Activated CD8-positive, alpha-beta memory T cell treated with anti-CD3 and anti-CD28 coated beads, Interleukin-2, amount 50 U/mL, for 48 hours (primary cell): ENCODE data around the gene IRF2BP2.
"Not testable (repeated sequence)": the region's sequence is repeated elsewhere in the genome, so short reads cannot be mapped to it uniquely, and the experiment has no call there.

ENCODE experiments used
- DNase-seq: peaks from one replicate; pipeline ENCODE4 v3.0.0-alpha.2; 2020

IRF2BP2 gene

GRCh38 chr1:234600418-234601281 lies 9.3 kb downstream of the IRF2BP2 start:
- no peak for DNase-seq

- DNase-seq = peak; percentile 87
Observed at GRCh38 chr1:234599617-234600417, 10.2 kb downstream of the IRF2BP2 start.

DNA sequence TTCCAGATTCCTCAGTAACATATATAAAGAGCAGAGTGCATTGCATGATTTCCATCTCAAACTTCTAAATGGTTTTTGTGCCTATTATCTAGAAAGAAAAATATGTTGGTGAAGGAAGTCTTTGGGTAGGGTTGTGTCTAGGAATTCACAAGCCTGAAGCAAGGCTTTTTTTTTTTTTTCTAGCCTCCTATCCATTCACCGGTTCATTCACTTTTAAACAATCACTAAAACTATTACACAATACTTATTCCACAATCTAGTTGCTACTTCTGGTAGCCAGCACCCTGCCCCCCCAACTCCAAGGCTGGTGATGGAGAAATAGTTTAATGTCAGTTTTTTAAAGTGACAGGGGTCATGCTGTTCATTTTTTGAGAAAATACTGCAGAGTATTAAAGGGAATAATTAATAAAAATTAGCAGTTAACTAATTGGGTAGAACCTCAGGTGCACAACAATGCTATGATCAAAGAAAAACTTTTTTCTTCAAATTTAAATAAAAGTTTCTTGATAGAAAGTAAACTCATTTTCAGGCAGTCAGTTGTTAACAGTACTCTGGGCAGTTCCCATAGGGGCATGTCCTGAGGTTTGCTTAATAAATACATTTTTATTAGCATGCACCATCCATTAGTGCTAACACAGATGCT lies 10.9 kb downstream of the IRF2BP2 start:
- no peak for DNase-seq

DNA sequence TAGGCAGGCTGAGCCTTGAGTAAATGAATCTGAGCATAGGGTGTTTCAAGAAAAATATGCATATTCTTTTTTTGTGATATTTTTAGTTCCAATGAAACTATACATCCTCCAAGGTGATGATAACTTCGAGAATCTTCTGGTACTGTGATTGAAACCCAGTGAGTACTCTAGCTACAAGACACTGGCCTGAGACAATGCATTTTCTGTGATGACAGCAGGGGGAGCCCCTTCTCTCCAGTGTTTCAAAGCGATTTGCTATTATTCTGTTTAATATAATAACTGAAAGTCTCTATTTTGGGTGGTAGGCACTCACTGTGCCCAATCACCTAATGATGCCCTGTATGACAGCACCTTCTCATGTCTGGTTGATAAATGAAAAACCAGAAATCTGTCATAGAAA lies 12.1 kb downstream of the IRF2BP2 start:
- no peak for DNase-seq

DNA sequence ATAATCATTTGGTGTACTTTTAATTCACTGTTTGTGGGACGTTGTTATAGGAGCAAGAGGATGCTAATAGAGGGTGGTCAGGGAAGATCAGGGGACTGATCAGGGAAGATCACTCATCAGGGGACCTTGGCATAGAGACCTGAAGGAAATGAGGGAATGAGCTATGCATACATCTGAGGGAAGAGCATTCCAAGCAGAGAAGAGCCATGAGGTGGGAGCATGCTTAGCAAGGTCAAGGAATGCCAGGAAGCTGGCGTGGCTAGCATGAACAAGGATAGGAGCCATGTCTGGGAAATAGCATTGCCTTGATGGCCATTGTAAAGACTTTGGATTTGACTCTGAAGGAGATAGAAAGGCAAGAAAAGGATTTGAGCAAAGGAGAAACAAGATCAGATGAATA lies 14.1 kb downstream of the IRF2BP2 start:
- no peak for DNase-seq

DNA sequence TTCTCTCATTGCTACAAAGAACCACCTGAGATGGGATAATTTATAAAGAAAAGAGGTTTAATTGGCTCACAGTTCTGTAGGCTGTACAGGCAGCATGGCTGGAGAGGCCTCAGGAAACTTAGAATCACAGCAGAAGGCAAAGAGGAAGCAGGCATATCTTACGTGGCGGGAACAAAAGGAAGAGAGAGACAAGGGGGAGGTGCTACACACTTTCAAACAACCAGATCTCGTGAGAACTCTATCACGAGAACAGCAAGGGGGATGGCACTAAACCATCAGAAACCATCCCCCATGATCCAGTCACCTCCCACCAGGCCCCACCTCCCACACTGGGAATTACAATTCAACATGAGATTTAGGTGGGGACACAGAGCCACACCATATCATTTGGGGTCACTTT lies 15.4 kb downstream of the IRF2BP2 start:
- not testable (repeated sequence) for DNase-seq

DNA sequence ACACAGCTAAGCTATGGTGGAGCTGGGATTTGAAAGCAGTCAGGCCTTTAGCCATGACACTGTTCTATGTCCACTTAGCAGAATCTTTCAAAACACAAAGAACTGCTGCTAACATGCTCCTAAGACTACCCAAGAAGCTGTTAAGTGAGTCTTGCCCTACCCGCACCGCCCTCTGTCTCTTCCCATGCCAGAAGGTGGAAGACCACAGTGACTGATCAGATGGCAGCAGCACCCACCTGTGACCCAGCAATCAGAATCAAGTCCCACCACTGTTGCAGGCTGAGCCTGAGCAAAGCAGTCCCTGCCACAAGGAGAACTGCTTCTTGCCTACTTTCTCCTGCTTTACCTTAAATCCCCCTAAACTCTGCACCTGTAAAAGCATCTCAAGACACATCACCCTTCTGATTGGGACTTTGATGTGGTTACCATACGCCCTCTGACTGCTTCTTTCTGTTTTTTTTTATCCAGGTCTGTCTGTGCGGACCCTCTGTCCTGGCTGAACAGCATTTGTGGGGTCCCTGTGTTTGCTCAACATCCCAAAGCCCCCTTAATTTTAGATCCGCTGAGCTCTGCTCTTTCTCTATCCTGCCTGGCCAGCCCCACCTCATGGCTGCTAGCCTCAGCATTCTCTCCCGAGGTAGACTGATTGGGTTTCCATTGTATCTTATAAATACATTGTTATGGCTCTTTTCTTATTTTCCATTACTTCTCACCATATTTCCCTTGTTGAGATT lies 16.0 kb downstream of the IRF2BP2 start:
- no peak for DNase-seq

GRCh38 chr1:234593109-234593508 lies 16.9 kb downstream of the IRF2BP2 start:
- no peak for DNase-seq

DNA sequence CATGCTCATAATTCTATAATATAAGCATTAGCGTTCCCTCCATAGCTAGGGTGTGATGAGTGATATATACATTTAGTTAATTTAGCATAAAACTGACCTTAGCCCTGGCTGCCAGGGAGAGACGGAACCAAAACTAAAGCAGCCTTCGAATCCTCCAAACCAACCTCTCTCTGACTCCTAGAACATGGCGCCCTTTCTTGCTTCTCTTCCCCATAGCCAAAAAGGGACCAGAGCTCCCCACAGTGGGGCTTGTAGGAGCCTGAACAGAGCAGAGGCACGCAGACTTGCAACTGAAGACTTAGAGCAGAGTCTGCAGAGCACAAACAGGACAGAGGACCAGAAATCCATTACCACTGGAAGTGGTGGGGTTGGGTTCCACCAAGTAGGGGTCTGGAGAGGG lies 17.7 kb downstream of the IRF2BP2 start:
- DNase-seq = no peak

DNA sequence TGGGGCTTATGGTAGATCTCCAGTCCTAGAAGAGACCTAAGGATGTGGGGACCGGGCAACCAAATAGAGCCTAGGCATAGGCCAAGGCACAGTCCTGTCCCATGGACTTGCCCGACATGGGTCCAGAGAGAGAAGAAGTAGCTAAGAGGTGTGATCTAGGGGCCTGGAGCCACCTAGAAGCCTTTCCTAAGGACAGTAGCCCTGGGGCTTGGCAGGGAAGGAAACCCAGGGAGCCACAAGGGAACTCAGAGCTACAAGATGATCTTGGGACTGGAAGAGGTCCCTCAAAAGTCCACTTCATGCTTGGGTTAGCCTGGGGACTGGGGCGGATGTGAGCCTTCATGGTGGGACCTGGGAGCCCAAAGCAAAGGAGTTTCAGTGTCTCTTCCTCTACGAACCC lies 18.8 kb downstream of the IRF2BP2 start:
- DNase-seq = no peak

DNA sequence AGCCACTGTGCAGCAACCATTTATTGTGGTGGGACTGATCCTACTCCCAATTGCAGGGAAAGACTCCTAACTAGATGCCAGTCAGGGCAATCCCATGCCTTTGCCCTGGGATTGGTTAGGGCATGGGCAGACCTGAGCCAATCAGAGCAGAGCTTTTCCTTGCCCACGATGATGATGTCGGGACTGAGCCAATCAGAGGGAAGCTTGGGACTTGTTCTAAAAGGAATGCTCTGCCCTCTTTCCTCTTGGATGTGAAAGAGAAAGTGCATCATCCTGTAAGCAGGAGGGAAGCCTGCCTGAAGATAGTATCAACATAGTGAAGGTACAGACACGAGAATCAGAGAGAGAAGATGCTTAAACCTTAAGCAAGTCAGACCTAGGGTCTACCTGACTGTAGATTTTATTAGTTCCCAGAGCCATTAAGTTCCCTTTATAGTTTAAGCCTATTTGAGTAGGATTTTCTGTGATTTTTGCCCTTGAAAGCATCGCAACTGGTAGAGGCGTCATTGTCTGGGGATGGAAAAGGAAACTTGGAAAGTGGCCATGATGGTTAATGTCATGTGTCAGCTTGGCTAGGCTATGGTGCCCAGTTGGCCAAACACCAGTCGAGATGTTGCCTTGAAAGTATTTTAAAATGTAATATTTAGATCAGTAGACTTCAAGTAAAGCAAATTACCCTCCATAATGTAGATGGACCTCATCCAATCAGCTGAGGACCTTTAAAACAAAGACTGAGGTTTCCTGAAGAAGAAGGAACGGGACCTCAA lies 19.9 kb downstream of the IRF2BP2 start:
- DNase-seq = no peak

DNA sequence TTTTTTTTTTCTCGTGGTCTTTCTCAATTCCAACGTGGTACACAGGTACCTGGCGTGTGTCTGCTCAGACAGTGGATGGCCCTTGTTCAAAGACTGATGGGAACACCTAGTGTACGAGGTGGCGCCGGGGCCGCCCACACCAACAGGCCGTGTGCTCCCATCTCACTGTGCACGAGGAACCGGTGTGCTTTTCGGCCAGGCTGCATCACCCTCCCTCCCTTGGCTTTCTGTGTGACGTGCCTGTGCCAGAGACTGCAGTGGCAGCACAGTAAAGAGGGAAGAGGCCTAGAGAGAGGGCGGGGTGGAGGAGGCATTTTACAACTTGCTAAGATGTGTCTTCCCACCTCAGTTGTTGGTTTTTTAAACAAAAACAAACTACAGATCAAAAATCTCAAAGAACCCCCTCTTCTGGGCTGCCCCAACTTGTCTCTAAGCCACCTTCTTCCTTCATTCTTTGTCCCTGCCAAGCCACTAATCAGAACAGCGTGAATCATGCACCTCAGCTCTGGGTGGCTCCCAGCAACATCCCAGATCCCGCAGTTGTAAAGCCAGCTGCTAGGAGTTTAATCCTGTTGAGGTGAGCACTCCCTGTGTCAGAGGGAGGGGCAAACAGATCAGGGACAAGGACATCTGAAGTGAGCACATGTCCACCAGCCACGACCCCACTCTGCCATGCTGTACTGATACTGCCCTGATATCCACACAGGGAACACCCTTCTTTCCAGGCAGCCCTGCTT lies 20.7 kb downstream of the IRF2BP2 start:
- no peak for DNase-seq

DNA sequence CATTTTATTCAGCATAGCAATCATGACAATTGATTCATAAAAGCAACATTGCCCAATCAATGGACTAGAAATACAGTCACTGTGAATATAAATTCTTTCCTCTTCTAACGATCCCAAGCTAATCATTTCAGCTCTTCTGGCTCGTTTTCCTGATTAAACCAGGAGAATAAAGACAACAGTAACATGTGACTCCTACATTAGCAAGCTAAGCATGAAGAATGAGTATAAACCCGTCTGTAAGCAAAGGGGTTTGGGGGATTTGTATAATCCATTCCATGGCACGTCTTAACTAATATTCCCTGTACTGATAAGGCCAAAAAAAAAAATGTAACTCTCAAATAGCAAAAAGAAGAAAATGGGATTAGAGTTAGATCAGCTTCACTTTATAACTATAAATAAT lies 21.6 kb downstream of the IRF2BP2 start:
- no peak for DNase-seq

GRCh38 chr1:234586892-234587485 lies 23.0 kb downstream of the IRF2BP2 start:
- DNase-seq = no peak

DNA sequence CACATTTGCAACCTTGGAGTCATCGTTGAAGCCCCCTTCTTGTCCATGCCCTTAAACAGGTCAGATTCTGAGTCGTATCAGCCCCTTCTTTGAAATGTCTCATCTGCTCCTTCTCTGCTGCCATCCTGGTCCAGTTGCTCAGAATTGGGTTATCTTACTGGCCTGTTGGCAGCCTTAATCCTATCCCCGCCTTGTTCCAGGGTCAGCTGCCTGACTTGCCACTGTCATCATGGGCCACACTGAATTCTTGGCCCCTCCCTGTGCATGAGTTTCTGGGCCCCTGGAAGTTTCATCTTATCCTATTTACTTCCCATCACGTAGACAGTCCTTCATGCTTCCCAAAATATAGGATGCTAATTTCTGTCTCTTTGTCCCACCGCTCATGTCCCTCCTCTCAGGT lies 23.7 kb downstream of the IRF2BP2 start:
- DNase-seq = no peak

GRCh38 chr1:234585330-234586055 lies 24.5 kb downstream of the IRF2BP2 start:
- DNase-seq = no peak

GRCh38 chr1:234584926-234585325 lies 25.1 kb downstream of the IRF2BP2 start:
- no peak for DNase-seq

GRCh38 chr1:234584420-234584805 lies 25.6 kb downstream of the IRF2BP2 start:
- DNase-seq = no peak

DNA sequence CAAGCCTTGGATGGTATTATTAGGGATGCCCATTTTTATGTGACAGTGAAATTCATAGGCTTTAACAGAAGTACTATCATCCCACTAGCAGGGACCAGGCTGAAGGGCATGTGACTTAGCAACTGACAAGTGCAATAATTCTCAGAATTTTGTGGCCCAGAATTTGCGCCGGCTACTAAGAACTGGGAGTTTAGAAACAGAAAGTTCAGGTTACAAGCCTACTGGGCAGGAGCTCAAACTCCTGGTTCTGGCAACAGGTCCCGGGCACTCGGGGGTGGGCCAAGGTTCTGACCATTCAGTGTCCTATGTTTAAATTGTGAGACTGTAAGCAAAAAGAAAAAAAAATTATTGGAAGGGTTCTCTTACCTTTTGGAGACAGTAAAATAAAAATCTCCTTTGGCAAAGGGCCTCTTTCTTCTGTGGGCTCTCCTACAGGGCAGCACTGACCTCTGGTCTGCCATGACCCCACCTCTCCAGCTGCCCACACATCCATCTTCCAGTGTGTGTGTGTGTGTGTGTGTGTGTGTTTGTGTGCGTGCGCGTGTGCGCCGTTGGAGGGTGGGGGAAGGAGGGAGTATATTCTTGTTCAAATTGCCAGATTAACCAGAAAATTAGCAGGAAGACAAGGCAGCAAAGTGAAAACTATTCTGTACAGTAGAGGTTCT lies 26.1 kb downstream of the IRF2BP2 start:
- DNase-seq = no peak
